ENCODE data around the gene AKAIN1.

The AKAIN1 gene

GRCh38 chr18:5093902-5094301, 103.2 kb downstream of the AKAIN1 start:
- no peak for DNase-seq (ENCODE audit: low read depth in 2 of 2)
